Inflammatory macrophage treated with lipopolysaccharide for 1 hour (primary cell): ENCODE results near the gene RALGPS1.

ENCODE experiments used
- DNase-seq, 2 donors: peaks; one replicate each; pipeline ENCODE4 v3.0.0-alpha.2; 2020 to 2022

The RALGPS1 gene

DNA sequence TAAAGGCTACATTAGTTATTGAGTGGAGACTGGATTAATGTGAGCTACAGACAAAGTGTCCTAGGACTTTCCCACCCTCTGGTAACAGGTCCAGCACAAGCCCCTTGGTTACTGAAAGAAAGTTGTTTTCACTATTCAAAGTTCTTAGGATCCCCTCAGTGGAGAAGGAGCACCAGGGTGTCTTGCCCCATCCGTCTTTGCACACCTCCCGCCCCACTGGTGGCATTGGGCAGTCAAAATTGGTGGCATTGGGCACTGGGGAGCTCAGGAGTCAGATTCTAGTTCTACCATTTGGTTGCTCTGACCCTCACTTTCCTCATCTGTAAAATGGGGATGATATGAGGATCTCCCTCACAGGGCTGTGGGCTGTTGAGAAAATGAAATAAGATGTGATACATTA is 210.2 kb downstream of the RALGPS1 start:
- no peak for DNase-seq

DNA sequence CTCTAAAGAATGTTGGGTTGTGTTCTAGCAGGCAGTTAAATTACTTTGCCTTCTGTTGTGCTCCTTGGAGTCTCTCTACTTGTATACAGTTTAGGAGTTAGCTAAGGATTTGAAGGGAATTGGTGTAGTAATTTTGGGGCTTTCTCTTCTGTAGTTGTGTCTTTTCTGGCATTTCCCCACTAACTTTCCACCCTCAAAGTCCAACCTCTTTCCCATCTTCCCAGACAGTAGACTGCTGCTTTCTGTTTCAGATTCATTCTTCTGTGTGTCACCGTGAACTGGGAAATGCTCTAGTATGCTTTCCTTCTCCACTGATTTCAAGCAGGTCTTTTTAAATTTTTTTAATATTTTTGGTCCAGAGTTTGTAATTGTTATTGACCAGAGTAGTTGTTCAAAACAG is 212.4 kb downstream of the RALGPS1 start:
- DNase-seq, result peak; percentile 14 to 43

DNA sequence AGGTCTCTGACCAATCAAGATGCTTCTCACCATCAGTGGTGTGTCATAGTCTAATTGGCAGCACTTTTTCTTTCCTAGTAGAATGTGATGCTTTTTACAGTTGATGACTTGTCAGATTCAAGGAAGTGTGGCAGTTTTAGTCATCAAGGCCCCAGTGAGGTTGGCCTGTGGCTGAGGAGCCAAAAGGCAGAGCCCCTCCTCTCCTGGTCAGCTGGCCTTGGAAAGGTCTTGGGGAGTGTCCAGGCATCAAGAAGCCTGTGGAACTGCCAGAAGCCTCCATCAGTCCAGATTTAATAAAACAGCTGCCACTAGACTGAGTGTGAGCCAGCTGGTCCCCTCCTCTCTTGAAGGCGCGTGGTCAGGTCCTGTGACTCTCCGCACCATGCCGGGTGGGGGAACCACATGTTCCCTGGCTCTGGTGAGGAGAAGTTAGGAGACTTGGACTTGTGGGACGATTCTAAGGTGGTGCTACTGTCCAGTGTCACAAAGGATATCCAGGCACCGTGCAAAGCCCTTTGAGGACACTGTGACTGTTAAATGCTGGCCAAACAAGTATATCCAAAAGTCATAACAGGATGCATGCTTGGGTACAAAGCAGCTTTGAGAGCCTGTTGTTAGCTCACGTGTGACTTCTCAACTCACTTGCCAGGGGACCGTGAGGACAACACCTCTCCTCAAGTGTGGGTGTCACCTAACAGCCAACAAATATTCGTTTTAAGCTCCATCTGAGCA is 213.9 kb downstream of the RALGPS1 start:
- no peak for DNase-seq

DNA sequence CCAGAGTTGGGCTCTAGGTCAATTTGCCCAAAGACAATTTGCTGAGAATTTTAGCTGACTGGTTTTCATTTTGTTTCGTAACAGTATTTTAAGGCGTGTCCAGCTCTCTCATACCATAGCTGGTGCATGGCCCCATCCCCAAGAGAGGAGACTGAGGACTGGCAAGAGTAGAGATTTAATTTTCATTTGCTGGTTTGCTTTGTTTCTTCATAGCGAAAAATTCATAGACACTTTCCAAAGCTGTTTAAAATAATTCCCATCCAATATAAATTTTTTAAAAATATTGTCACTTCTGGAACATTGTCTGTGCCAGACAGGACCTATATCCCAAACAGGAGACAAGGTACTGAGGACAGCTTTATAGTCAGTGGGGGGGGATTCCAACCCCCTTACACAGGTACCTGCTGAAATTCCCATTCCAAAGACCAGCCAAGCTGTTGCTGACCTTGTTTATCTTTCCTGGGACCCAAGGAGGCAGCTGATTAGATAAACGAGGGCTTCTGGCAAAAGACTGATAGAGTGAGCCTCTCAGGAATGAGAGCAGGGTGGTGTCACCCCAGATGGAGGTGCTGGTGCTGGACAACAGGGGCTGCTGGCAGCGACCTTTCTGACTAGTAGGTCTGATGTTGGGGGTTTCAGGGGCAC is 214.6 kb downstream of the RALGPS1 start:
- no peak for DNase-seq

DNA sequence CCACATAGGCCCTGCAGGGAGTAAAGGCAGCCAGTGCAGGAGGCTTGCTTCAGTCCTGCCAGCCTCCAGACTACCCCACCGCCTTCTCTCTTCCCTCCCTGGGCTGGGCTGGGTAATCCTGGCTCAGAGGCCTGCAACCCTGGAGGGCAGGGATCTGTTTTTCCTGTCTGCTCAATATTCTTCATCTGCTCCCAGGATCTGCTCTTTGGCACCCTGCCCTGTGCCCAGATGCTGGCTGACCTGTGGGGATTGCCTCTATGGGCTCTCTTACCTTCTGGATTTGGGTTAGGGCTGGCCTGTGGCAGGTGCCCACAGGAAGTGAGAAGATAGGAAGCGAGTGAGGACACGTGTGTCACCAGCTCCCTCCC is 215.1 kb downstream of the RALGPS1 start:
- no peak for DNase-seq

DNA sequence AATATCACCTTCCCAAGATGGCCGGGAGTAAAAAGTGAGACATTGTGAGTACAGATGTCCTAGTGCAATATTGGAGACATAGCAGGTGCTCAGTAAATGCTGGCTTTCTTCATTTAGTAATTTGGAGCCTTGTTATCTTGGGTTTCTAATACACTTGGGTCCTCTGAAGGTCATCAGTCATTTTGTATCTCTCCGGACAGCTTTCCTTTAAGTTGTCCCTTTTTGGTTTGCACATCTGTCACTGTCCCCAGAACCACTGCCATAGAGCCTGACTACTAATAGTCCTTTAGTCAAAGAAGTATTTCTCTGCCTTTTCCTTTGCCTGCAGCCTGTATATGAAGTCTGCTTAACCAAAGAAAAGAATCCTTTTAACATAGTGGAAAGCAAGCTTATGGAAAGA is 215.7 kb downstream of the RALGPS1 start:
- no peak for DNase-seq

DNA sequence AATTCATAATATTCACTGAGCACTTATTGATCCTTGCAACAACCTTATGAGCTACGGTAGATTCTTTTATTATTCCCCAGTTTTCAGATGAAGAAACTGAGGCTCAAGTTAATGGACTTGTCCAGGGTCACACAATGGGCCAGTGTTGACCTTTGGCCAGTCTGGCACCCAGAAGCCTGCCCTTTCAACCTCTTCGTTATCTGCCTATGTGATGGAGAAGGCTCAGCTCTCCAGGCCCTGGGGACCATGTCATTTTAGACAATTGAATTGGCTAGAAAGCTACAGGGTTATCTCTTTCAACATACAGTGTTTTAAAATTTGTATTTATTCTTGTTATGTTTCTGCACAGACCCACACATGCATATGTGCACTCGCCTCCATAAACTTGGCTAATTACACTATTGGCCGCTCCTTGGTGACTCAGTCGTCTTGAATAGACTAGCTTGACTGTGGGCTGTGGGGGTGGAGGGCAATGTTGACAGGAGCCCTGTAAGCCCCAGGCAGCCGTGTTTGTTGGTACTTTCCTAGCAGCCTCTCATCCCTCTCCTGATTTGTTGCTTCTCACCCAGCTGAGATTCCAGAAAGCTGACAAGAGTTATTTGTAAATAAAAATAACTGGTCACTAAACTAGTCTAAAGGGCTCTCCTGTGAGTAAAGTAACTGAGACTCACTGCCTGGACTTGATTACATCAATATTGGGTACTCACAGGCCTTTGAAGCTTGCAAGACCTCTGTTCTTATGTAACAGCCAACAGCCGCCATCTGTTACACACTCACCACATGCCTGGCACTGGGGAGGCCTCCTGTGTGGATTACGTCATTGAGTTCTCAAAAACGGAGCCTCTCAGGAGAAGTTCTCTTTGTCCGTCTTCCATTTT is 216.3 kb downstream of the RALGPS1 start:
- peak; percentile 63 to 87 for DNase-seq

DNA sequence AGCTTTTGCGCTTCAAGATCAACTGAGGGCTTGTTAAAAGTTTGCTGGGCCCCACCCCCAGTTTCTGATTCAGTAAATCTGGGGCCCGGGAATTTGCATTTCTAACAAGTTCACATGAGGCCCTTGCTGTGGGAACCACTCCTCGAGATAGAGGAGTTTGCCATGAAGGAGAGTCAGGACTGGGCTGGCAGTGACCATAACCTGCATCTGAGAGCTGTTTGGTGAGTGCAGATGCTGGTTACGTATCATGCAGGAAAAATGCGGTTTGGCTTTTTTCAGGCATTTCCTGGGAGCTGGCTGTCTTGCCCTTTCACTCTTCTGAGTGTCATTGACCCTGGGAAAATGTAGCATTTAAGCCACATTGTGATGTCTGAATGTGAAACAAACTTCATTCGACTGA is 217.3 kb downstream of the RALGPS1 start:
- DNase-seq, result no peak

DNA sequence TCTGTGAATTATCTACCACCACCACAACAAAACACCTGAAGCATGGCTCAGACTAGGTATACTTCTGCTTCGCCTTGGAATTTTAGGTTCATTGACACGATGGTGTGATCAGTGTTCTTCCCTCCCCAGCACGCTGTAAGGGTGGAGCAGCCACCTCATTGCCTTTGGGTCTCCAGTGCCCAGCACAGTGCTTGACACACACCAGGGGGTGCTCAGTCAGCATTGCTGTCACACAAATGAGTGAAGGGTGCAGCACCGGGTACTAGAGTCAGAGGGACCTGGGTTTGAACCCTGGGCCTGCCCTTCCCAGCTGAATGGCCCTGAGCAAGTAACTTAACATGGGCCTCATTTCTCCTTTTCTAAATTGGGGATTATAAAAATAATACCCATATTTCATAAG is 217.8 kb downstream of the RALGPS1 start:
- no peak for DNase-seq

DNA sequence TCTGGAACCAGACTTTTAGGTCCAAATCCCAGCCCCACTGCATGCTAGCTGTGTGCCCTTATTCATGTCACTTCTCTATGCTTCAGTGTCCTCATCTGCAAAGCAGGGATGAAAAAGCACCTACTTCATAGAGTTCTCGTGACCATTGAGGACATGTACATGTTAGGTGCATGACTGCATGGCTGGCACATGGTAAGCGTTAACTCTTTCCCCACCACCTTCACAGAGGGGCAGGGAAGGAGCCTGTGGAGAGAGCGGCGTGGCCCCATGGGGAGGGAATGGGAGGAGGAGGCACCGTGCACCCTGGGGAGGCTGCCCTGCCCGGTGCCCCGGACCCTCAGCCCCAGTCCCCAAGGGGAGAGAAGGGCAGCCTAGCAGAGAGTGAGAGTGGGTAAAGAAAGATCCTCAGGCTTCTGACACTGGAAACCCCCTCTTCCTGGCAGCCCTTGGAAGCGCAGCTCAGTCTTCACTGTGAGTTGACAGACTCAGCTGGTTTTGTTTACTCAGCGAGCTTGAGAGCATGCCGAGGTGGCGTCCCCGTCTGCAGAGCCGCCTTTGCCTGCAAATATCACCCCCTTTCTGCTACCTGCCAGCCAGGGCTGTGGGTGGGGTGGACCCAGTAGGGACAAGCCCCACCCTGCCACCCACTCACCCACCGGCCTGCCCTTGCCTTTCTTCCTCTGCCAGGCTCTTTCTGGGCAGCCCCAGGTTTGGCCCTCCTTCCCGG is 218.5 kb downstream of the RALGPS1 start:
- no peak for DNase-seq

DNA sequence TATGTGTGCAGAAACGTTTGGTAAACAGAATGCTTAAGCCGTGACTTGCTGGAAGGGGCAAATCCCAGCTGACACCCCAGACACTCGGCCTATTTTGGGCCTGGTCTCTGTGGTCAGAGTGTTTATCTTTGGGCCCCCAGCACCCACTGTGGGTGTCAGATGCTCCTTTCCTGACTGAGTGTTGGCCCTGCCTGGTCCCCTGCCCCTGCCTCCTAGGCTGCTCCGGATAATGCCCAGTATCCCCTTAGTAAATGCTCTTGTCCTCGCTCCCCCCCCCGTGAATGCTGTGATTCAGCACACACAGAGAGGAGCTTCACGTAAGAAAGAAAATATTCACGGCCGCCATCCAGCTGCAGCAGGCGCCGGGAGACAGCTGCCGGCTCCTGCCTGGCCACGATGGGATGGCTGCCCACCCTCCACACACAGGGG is 219.2 kb downstream of the RALGPS1 start:
- DNase-seq, result no peak

DNA sequence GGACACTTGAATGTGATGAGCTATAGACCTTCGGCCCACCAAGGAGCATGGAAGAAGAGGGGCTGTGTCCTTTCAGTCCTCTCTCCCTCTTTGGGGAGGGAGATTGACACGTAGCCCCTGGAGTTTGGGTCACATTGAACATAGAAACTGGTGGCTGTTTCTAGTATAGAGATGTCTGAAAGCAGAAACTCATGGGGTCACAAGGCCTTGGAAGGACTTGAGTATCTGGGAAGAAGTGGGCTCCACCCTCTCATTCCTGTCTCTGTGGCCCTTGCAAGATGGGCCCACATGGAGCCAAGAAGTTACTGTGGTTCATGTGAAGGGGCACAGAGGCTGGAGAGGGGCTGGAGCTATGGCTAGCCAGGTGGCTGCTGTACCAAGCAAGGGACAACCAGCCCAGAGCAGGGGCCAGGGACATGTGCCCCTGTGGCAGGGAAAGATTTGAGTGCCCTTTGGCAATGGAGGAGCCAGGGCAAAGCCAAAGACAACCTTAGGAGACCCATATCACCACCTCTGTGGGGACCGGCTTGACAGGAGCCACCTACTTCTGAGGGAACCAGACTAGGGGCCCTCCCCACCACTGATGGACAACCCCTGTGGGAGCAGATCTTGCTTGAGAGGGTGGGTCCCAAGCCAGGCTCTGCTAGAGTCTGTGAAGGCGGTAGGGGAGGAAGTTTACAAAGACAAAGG is 220.6 kb downstream of the RALGPS1 start:
- DNase-seq, result no peak

DNA sequence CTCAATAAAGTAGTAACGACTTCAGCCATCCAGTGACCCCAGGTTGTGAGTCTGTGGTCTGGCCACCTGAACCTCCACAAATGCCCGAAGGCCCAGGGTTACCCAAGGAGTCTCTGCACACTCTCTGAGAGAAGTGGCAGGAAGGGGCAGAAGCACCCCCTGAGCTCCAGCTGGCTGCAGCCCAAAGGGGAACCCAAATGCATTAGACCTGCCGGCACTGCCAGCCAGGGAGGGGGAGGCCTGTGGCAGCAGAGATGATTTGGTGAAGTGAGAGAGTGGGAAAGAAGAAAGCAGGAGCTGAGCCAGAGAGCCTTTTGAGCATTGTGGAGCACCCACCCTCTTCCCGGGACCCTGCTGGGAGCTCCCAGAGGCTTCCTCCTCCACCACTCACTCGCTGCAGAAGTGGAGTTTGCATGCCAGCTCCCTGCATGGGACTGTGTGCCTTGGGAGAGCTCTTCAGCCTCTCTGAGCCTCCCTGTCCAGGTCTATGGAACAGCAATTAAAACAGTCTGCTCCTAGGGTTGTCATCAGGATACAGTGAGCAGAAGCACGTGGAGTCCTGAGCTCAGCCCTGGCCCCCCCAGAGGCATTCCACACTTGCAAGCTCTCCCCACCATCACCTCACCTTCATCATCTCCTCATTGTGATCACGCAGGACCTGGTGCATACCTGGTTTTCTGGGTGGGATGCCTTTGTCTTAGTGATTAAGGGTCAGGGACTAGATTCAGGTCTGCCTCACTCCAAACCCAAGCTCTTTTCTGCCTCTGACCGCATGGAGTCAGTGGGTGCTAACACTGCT is 221.7 kb downstream of the RALGPS1 start:
- DNase-seq, result no peak

DNA sequence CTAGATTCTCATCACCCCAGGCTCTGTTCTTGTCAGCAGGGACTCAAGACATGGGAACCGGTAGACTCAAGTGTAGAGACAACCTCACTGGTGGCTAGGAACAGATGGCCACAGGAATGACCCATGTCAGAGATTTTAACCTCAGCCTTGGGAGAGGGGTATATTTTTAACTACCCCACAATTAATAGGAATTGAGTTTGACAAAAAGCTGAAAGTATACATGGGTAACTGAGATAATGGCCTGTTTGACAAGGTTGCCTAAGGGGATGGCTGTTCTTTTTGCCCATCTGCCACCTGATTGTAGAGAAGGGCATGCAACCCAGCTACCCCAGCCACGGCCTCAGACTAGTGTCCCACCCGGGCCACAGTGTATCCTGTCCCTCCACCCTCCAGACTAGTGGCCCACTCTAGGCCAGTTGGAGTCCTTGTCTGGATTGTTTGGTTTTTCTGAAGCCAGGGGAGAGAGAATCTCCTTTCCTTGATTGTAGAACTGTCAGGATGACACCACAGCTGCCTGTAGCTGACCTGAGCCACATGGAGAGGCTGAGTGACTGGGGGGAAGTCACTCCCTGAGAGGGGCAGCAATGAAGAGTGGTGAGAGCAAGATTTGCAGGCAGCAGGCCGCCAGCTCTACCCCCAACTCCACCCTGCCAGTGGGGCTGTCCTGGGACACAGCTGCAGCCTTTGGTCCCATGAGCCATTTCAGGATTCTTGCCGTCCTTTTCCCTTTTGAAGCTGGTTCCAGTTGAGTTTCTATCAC is 222.5 kb downstream of the RALGPS1 start:
- DNase-seq, result no peak

DNA sequence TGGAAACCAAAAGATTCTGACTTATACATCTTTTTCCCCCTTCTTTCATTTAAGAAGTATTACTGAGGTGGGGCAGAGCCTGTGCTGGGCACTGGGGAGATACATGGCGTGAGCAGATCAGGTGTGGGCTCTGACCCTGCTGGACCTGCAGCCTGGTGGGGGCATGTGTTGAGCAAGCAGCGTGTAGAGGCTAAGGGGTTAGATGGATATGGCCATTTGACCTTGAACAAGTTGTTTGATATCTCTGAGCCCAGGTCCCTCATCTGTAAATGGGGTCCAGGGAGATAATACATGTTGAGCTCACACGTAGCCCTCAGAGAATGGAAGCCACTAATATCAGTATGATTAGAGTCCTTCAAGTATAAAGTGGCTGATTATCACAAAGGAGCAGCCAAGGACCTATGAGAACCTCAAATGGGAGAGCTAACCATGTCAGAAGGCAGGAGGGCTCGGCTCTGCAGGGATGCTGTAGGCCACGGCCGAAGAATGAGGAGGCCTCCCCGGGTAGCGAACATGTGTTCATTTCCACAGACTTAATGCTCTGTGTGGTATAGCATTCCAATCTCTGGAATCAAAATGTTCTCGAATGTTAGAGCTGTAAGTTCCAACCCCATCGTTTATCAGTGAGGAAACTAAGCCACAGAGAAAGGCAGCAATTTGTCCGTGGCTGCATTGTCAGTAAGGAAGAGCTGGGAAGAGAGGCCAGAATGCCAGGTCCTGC is 223.2 kb downstream of the RALGPS1 start:
- DNase-seq, result no peak

DNA sequence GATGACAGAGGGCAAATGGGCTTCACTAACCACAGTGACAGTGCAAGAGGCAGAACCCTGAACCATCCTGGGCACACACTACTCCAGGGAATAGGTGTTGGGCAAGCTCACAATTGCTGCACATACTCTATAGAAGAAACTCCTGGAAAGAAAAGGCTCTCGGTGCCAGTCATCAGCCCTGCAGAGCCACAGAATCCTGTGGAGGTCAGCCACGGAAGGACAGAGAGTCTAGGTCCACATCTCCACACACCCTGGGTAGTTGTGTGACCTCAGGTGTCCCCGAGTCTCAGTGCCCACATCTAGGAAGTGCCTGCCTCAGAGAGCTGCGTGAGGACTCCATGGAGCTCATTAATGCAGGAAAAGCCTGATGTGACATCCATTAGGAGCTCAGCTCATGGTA is 223.9 kb downstream of the RALGPS1 start:
- DNase-seq, result no peak

DNA sequence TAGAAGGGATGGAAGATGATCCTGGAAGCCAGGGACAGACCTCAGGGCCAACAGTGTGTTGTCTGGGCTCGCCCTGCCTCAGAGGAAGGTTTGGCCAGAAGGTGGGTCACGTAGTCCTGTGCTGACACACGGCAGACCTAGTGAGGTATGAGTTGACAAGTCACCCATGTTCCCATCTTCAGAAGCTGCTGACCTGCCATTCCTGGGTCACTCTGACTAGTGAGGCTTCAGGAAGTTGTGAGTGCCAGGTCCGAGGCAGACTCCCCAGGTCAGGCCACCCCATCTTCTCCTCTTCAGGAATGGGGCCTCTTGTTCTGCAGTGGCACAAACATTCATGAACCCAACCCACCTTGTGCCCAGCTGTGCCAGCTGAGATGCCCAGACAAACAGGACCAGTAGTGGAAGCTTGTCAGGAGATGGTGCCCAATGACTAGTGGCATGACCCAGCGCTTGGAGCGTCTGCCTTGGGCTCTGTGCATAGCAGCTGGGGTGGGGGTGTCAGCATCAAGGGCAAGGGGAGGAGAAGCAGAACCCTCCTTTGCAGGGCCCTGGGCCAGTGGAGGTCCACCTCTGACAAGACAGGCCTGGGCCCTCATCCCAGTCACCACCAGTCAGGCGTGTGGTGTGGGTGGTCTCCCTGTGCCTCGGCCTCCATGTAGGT is 224.6 kb downstream of the RALGPS1 start:
- DNase-seq, result no peak

DNA sequence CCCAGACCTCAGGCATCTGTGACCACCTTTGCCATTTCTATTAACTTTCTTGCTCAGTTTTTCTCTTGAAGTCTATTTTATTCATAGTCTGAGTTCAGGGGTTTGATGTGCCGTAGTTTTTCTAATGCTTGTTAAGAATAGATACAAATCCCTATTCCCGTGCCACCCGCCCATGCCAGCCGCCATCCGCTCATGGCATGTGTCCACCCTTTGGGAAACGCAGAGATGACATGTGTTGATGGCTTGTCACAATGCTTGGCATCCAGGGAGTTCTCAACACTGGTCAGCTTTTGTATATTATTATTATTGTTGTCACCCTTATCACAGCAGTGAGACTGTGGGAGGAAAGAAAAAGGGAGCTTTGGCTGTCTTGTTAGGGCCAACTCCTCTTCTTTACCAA is 225.2 kb downstream of the RALGPS1 start:
- DNase-seq, result no peak

DNA sequence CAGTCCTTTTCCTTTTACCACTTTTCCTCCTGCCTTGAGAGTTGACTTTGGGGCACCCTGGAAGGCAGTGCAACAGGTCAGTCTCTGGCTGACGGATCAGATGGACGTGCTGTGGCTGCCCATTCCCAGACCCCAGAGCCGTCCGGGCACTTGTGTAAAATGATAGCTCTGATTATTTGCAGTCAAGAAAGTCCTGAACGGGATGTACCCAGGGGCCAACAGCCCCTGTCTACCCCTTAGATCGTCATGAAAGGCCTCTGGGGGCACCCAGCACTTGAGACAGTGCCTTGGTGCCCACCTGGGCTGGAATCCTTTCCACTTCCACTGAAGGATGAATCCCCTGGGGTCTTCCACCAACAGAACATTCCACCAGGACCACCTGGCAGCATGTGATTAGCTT is 225.6 kb downstream of the RALGPS1 start:
- DNase-seq, result no peak
